ENCODE data around the gene RBM3. TPM values are rescaled to one million over a fixed set of nuclear protein-coding genes. Genes with fewer than 3 reads are reported as not detected.

RBM3 gene
- total RNA-seq, 1 experiment from 2014 or later = 200 TPM

GRCh38 chrX:48617542-48618340, 43.5 kb downstream of the RBM3 start:
- DNase-seq (ENCODE audit: low read depth) = peak; percentile 55

- no peak for DNase-seq (ENCODE audit: low read depth)
Observed at GRCh38 chrX:48626401-48627298, 52.4 kb downstream of the RBM3 start.

Other genes with a start within 250 kb of the RBM3 start
- not detected in 2 replicates for gene SSX3, start 217.8 kb upstream of the RBM3 start, total RNA-seq (2014; rRNA removed; shearing (Covaris generic))
- gene SSX4, start 190.9 kb upstream of the RBM3 start, total RNA-seq (2014; rRNA removed; shearing (Covaris generic)) = 0.36 TPM in 1 of 2 replicates, not detected in the other
- gene SSX4B, start 162.5 kb upstream of the RBM3 start, total RNA-seq (2014; rRNA removed; shearing (Covaris generic)) = 0.36 TPM in 1 of 2 replicates, not detected in the other
- gene SLC38A5, start 104.2 kb upstream of the RBM3 start, total RNA-seq (2014; rRNA removed; shearing (Covaris generic)) = 0.24 and 0.98 TPM in 2 replicates
- gene FTSJ1, start 98.3 kb upstream of the RBM3 start, total RNA-seq (2014; rRNA removed; shearing (Covaris generic)) = 120 and 137 TPM in 2 replicates
- 27.2 and 33.6 TPM in 2 replicates for gene PORCN, start 65.5 kb upstream of the RBM3 start, total RNA-seq (2014; rRNA removed; shearing (Covaris generic))
- 135 and 174 TPM in 2 replicates for gene EBP, start 52.7 kb upstream of the RBM3 start, total RNA-seq (2014; rRNA removed; shearing (Covaris generic))
- 5.9 and 7.4 TPM in 2 replicates for gene TBC1D25, start 34.8 kb upstream of the RBM3 start, total RNA-seq (2014; rRNA removed; shearing (Covaris generic))
- gene WDR13, start 23.0 kb downstream of the RBM3 start, total RNA-seq (2014; rRNA removed; shearing (Covaris generic)) = 62.4 and 74.1 TPM in 2 replicates
- 0.84 and 1.5 TPM in 2 replicates for gene WAS, start 109.3 kb downstream of the RBM3 start, total RNA-seq (2014; rRNA removed; shearing (Covaris generic))
- 22.3 and 27.0 TPM in 2 replicates for gene SUV39H1, start 122.2 kb downstream of the RBM3 start, total RNA-seq (2014; rRNA removed; shearing (Covaris generic))
- gene GLOD5, start 187.3 kb downstream of the RBM3 start, total RNA-seq (2014; rRNA removed; shearing (Covaris generic)) = not detected in 2 replicates
- gene GATA1, start 212.1 kb downstream of the RBM3 start, total RNA-seq (2014; rRNA removed; shearing (Covaris generic)) = not detected in 2 replicates
- gene HDAC6, start 227.6 kb downstream of the RBM3 start, total RNA-seq (2014; rRNA removed; shearing (Covaris generic)) = 39.7 and 46.2 TPM in 2 replicates

Data from RPMI7951 (cell line).